Stimulated activated CD8-positive, alpha-beta memory T cell treated with anti-CD3 and anti-CD28 coated beads, Interleukin-15, amount 100 ng/mL, for 48 hours (primary cell): ENCODE measurements around the gene ANO6.

Experiments
- DNase-seq, 2 donors: peaks; one replicate each; pipeline ENCODE4 v3.0.0-alpha.2; 2020; ENCODE audit warnings: low read depth in 2 of 2

ANO6 gene

GRCh38 chr12:45406988-45407850 lies 191.3 kb downstream of the ANO6 start:
- DNase-seq, result no peak

GRCh38 chr12:45407981-45408728 lies 192.3 kb downstream of the ANO6 start:
- DNase-seq, result no peak

GRCh38 chr12:45408729-45409114 lies 192.8 kb downstream of the ANO6 start:
- no peak for DNase-seq

GRCh38 chr12:45409966-45410365 lies 194.1 kb downstream of the ANO6 start:
- no peak for DNase-seq

GRCh38 chr12:45411626-45412025 lies 195.7 kb downstream of the ANO6 start:
- DNase-seq, result no peak

- peak; percentile 30 to 34 for DNase-seq
Measured at GRCh38 chr12:45415393-45415817, 199.5 kb downstream of the ANO6 start.

GRCh38 chr12:45416126-45416525 lies 200.2 kb downstream of the ANO6 start:
- DNase-seq, result no peak

- DNase-seq, result no peak
Measured at GRCh38 chr12:45418520-45418919, 202.6 kb downstream of the ANO6 start.

- no peak for DNase-seq
Measured at GRCh38 chr12:45419317-45419814, 203.5 kb downstream of the ANO6 start.

GRCh38 chr12:45421736-45422135 lies 205.8 kb downstream of the ANO6 start:
- no peak for DNase-seq

- DNase-seq, result no peak
Measured at GRCh38 chr12:45423931-45424330, 208.0 kb downstream of the ANO6 start.

GRCh38 chr12:45425426-45425825 lies 209.5 kb downstream of the ANO6 start:
- no peak for DNase-seq

- no peak for DNase-seq
Measured at GRCh38 chr12:45426294-45426693, 210.4 kb downstream of the ANO6 start.

GRCh38 chr12:45427042-45427441 lies 211.1 kb downstream of the ANO6 start:
- DNase-seq, result no peak

GRCh38 chr12:45429831-45430230 lies 213.9 kb downstream of the ANO6 start:
- DNase-seq, result no peak

- DNase-seq, result no peak
Measured at GRCh38 chr12:45431126-45431525, 215.2 kb downstream of the ANO6 start.

GRCh38 chr12:45432710-45433109 lies 216.8 kb downstream of the ANO6 start:
- DNase-seq, result no peak

GRCh38 chr12:45433441-45433868 lies 217.6 kb downstream of the ANO6 start:
- no peak for DNase-seq

GRCh38 chr12:45434094-45434493 lies 218.2 kb downstream of the ANO6 start:
- no peak for DNase-seq

- no peak for DNase-seq
Measured at GRCh38 chr12:45435945-45436710, 220.2 kb downstream of the ANO6 start.

- DNase-seq, result no peak
Measured at GRCh38 chr12:45439039-45439438, 223.1 kb downstream of the ANO6 start.

- no peak for DNase-seq
Measured at GRCh38 chr12:45446013-45446412, 230.1 kb downstream of the ANO6 start.
